ENCODE results near the gene IMPACT. TPM values are rescaled to one million over a fixed set of nuclear protein-coding genes. Genes with fewer than 3 reads are reported as not detected.

The IMPACT gene
- total and polyA plus RNA-seq, 7 donors = 4.1 to 21.5 (median 14.1) TPM

GRCh38 chr18:24494586-24494985 is 68.1 kb downstream of the IMPACT start:
- Histone ChIP-seq H3K27me3 (ENCODE audit: insufficient read depth in 3 of 3, low read length in 2 of 3) (no peaks in the 10 kb centered on the region), H3K36me3 (ENCODE audit: insufficient read depth in 1 of 2, low read depth in 1 of 2) (no peaks in the 10 kb centered on the region), H3K9me3 (no peaks in the 10 kb centered on the region), H3K4me3 (no peak overlapping the region), H3K4me1 (no peaks in the 10 kb centered on the region), H3K27ac (no peak overlapping the region)
- intact Hi-C loops (cut with DNase I) = no loop called here
- DNase-seq (no peak), ATAC-seq (no peak)
- WGBS, 3 donors = 89 to 92% (median 90%) methylated on average over 2 of the region's 2 CpGs
- TF ChIP-seq CTCF (IDR thresholded peaks at IDR 0.05) = no peak

GRCh38 chr18:24497031-24497754 is 70.7 kb downstream of the IMPACT start:
- WGBS, 3 donors = 46 to 50% (median 48%) methylated on average over 1 of the region's 1 CpG
- intact Hi-C loops (cut with DNase I) = no loop called here
- Histone ChIP-seq H3K36me3 (ENCODE audit: insufficient read depth in 1 of 2, low read depth in 1 of 2) (no peaks in the 10 kb centered on the region), H3K27me3 (ENCODE audit: insufficient read depth in 3 of 3, low read length in 2 of 3) (no peaks in the 10 kb centered on the region), H3K4me1 (no peaks in the 10 kb centered on the region), H3K9me3 (no peaks in the 10 kb centered on the region), H3K27ac (no peak overlapping the region), H3K4me3 (no peak overlapping the region)
- TF ChIP-seq CTCF (IDR thresholded peaks at IDR 0.05) = no peak
- DNase-seq = no peak
- no peak for ATAC-seq

- ATAC-seq (no peak), DNase-seq (no peak)
- no peak overlapping the region for H3K27ac ChIP-seq
- no peak for TF ChIP-seq CTCF (IDR thresholded peaks at IDR 0.05)
- no peaks in the 10 kb centered on the region for H3K36me3 ChIP-seq (ENCODE audit: insufficient read depth in 1 of 2, low read depth in 1 of 2)
- H3K4me1 ChIP-seq = no peaks in the 10 kb centered on the region
- H3K9me3 ChIP-seq = no peaks in the 10 kb centered on the region
- H3K4me3 ChIP-seq = no peak overlapping the region
- intact Hi-C loops (cut with DNase I) = no loop called here
- 42 to 49% (median 42%) methylated on average over 5 of the region's 5 CpGs for WGBS, 3 donors
- H3K27me3 ChIP-seq (ENCODE audit: insufficient read depth in 3 of 3, low read length in 2 of 3) = no peaks in the 10 kb centered on the region
These were observed 73.3 kb downstream of the IMPACT start for GRCh38 chr18:24499814-24500213.

- intact Hi-C loops (cut with DNase I) = no loop called here
- 79 to 95% (median 87%) methylated on average over 2 of the region's 2 CpGs for WGBS, 3 donors
- H3K4me1 ChIP-seq = no peaks in the 10 kb centered on the region
- H3K36me3 ChIP-seq (ENCODE audit: insufficient read depth in 1 of 2, low read depth in 1 of 2) = no peaks in the 10 kb centered on the region
- H3K4me3 ChIP-seq = no peak overlapping the region
- ATAC-seq (no peak), DNase-seq (no peak)
- TF ChIP-seq CTCF (IDR thresholded peaks at IDR 0.05) = no peak
- H3K27ac ChIP-seq = no peak overlapping the region
- no peaks in the 10 kb centered on the region for H3K27me3 ChIP-seq (ENCODE audit: insufficient read depth in 3 of 3, low read length in 2 of 3)
- no peaks in the 10 kb centered on the region for H3K9me3 ChIP-seq
These were observed 73.7 kb downstream of the IMPACT start for GRCh38 chr18:24500217-24500616.

GRCh38 chr18:24500766-24501165 is 74.3 kb downstream of the IMPACT start:
- H3K27ac ChIP-seq = no peak overlapping the region
- H3K27me3 ChIP-seq (ENCODE audit: insufficient read depth in 3 of 3, low read length in 2 of 3) = no peaks in the 10 kb centered on the region
- WGBS, 3 donors = 81 to 91% (median 90%) methylated on average over 6 of the region's 6 CpGs
- H3K4me3 ChIP-seq = no peak overlapping the region
- intact Hi-C loops (cut with DNase I) = no loop called here
- ATAC-seq (no peak), DNase-seq (no peak)
- H3K4me1 ChIP-seq = no peaks in the 10 kb centered on the region
- no peaks in the 10 kb centered on the region for H3K9me3 ChIP-seq
- TF ChIP-seq CTCF (IDR thresholded peaks at IDR 0.05) = no peak
- H3K36me3 ChIP-seq (ENCODE audit: insufficient read depth in 1 of 2, low read depth in 1 of 2) = no peaks in the 10 kb centered on the region

All from psoas muscle (tissue), 8 donors.